Ovary (tissue), 9 donors: ENCODE measurements around the gene KLK6. TPM values are rescaled to one million over a fixed set of nuclear protein-coding genes. Genes with fewer than 3 reads are reported as not detected.

Experiments used
- DNase-seq, 5 donors: peaks; one replicate each; pipeline ENCODE4 v3.0.0-alpha.2; 2019 to 2020
- H3K27ac ChIP-seq, 2 donors: fragments of 200-600 bp; one replicate each; pipeline versions ENCODE4 v1.5.1 to v1.8.0; 2019 to 2022
- H3K27me3 ChIP-seq: fragments of 200-600 bp; one replicate; pipeline ENCODE4 v1.8.0; 2022
- H3K36me3 ChIP-seq: fragments of 200-600 bp; sonication (generic); one replicate; pipeline ENCODE4 v1.5.1; 2019
- H3K4me1 ChIP-seq: one replicate; pipeline ENCODE4 v1.8.1; 2013; ENCODE audit warnings: mild to moderate bottlenecking, moderate library complexity; ENCODE audit not compliant: insufficient read depth
- H3K4me3 ChIP-seq: fragments of 200-600 bp; sonication (generic); one replicate; pipeline ENCODE4 v1.5.1; 2017
- H3K9me3 ChIP-seq, 2 donors: fragments of 200-600 bp in 1 of 2; sonication (generic) in 1 of 2; one replicate each; pipeline versions ENCODE4 v1.5.1 to v1.8.1; 2013 to 2019; ENCODE audit warnings: mild to moderate bottlenecking in 1 of 2, moderate library complexity in 1 of 2
- CTCF ChIP-seq, 3 donors: fragments of 450-650 bp in 2 of 3; fragments of 200-600 bp in 1 of 3; IDR thresholded peaks; one replicate each; pipeline versions ENCODE4 v1.5.1 to v1.8.0; 2016 to 2022; ENCODE audit warnings: antibody characterized with exemption in 3 of 3, mild to moderate bottlenecking in 1 of 3
- EP300 ChIP-seq: sonication (generic); formaldehyde crosslinking; IDR thresholded peaks from one replicate; pipeline ENCODE4 v1.6.1; 2017; ENCODE audit warnings: antibody characterized with exemption
- POLR2A ChIP-seq: fragments of 450-650 bp; IDR thresholded peaks from one replicate; pipeline ENCODE4 v1.6.1; 2017; ENCODE audit warnings: antibody characterized with exemption, mild to moderate bottlenecking, moderate library complexity
- WGBS, 3 donors: extraction: QIAGEN DNeasy Blood & Tissue Kit in 1 of 3; methylation state at CpG; one replicate each; pipeline versions ENCODE4 v1.1.5 to v1.1.7; 2013 to 2017; 5-methylcytosine and 5-hydroxymethylcytosine counted together
- intact Hi-C, 4 donors: fragments of 100-400 bp; cut with DNase I; formaldehyde crosslinking; loops; one replicate each; pipeline versions ENCODE4 v1.11.0 to v1.15.1; 2022 to 2023
- polyA plus RNA-seq, 2 donors: library from polyadenylated mRNA; stranded (reverse); fragments of 200-250 nt in 1 of 2; fragments of 350-450 nt in 1 of 2; fragmentation: Illumina TruSeq in 1 of 2; extraction: RNeasy Lipid Tissue Mini Kit (QIAGEN cat#74804) in 1 of 2; gene quantifications; one replicate each; pipeline ENCODE4 v1.2.3, GENCODE V29; 2013 to 2014
- total RNA-seq, 7 donors: library from RNA; depleted of rRNA in 2 of 7; stranded (reverse); fragments of >200 nt in 2 of 7; fragmentation: NEBNext Ultra II Directional in 3 of 7; extraction: Animal tissue kit (Norgen Biotek cat#: 25700) in 3 of 7; gene quantifications; one replicate each; pipeline versions ENCODE4 v1.1.0 to v1.2.4, GENCODE V29; 2016 to 2023
- donor health status: DM: no; HTN: no; CAD: no; lungs with moderate emphysema.
- donor health status: DM: no; HTN: no; CAD: no.
- donor health status: Bipolar disorder and iron deficiency.
- donor health status: DM: yes; HTN: yes; CAD: no.
- donor health status: DM: no; HTN: no; CAD: no.
- donor health status: DM: yes; HTN: yes; CAD: no.

KLK6 gene
- total and polyA plus RNA-seq, 9 donors: 0.07 to 21.7 (median 1.9) TPM; not detected in 3

- 70 to 77% (median 75%) methylated on average over 2 of the region's 2 CpGs for WGBS, 3 donors
- Histone ChIP-seq H3K9me3 (no peaks in the 10 kb centered on the region), H3K27me3 (no peaks in the 10 kb centered on the region), H3K4me3 (no peak overlapping the region), H3K4me1 (no peaks in the 10 kb centered on the region), H3K36me3 (no peaks in the 10 kb centered on the region), H3K27ac (no peak overlapping the region)
- intact Hi-C loops: loop anchor here in 1 of 4 donors (10.0 kb wide), 2 partner anchors 155 to 235 kb away; no protein-coding TSS in a partner anchor
- DNase-seq: no peak
- TF ChIP-seq CTCF (IDR thresholded peaks at IDR 0.05) (no peak), EP300 (no peak)
These were observed 29.8 kb downstream of the KLK6 start for GRCh38 chr19:50939596-50939995.

- TF ChIP-seq POLR2A (no peak), CTCF (IDR thresholded peaks at IDR 0.05) (no peak), EP300 (no peak)
- no peaks in the 10 kb centered on the region for H3K36me3 ChIP-seq
- H3K4me3 ChIP-seq: no peak overlapping the region
- H3K27me3 ChIP-seq: no peaks in the 10 kb centered on the region
- 67 to 70% (median 70%) methylated on average over 8 of the region's 8 CpGs for WGBS, 3 donors
- intact Hi-C loops: loop anchor here in 2 of 4 donors (5.0 to 10.0 kb wide), 3 partner anchors 84 to 241 kb away; partner anchors contain the start of gene KLK10 (in 1 of the 2)
- no peaks in the 10 kb centered on the region for H3K4me1 ChIP-seq
- no peak for DNase-seq
- H3K9me3 ChIP-seq: no peaks in the 10 kb centered on the region
- no peak overlapping the region for H3K27ac ChIP-seq
These were observed 35.8 kb downstream of the KLK6 start for GRCh38 chr19:50933640-50934039.

- Histone ChIP-seq H3K4me3 (no peak overlapping the region), H3K27me3 (no peaks in the 10 kb centered on the region), H3K4me1 (no peaks in the 10 kb centered on the region), H3K27ac (no peak overlapping the region), H3K9me3 (no peaks in the 10 kb centered on the region), H3K36me3 (no peaks in the 10 kb centered on the region)
- 58 to 62% (median 59%) methylated on average over 4 of the region's 4 CpGs for WGBS, 3 donors
- intact Hi-C loops: loop anchor here in 2 of 4 donors (5.0 to 10.0 kb wide), 3 partner anchors 85 to 242 kb away; partner anchors contain the start of gene KLK10 (in 1 of the 2)
- DNase-seq: no peak
- TF ChIP-seq EP300 (no peak), CTCF (IDR thresholded peaks at IDR 0.05) (no peak), POLR2A (no peak)
These were observed 36.7 kb downstream of the KLK6 start for GRCh38 chr19:50932690-50933083.

GRCh38 chr19:50932018-50932689, 37.2 kb downstream of the KLK6 start:
- TF ChIP-seq EP300 (no peak), CTCF (IDR thresholded peaks at IDR 0.05) (no peak), POLR2A (no peak)
- Histone ChIP-seq H3K27me3 (no peaks in the 10 kb centered on the region), H3K4me3 (no peak overlapping the region), H3K9me3 (no peaks in the 10 kb centered on the region), H3K4me1 (no peaks in the 10 kb centered on the region), H3K36me3 (no peaks in the 10 kb centered on the region), H3K27ac (no peak overlapping the region)
- intact Hi-C loops: loop anchor here in 2 of 4 donors (5.0 to 10.0 kb wide), 3 partner anchors 85 to 243 kb away; partner anchors contain the start of gene KLK10 (in 1 of the 2)
- no peak for DNase-seq
- WGBS, 3 donors: 58 to 62% (median 60%) methylated on average over 11 of the region's 11 CpGs
